CD1c-positive myeloid dendritic cell (primary cell): ENCODE measurements around the gene EME1.

Experiments used
- DNase-seq: peaks from one replicate; pipeline ENCODE4 v3.0.0-alpha.2; 2016; ENCODE audit errors: extremely low spot score

Gene EME1

GRCh38 chr17:50363217-50364060, 9.6 kb upstream of the EME1 start:
- no peak for DNase-seq

GRCh38 chr17:50364061-50364458, 9.0 kb upstream of the EME1 start:
- no peak for DNase-seq

- DNase-seq: no peak
Measured at GRCh38 chr17:50364715-50365114, 8.3 kb upstream of the EME1 start.

- DNase-seq: no peak
Measured at GRCh38 chr17:50365165-50365564, 7.9 kb upstream of the EME1 start.

- no peak for DNase-seq
Measured at GRCh38 chr17:50365649-50366393, 7.2 kb upstream of the EME1 start.

- no peak for DNase-seq
Measured at GRCh38 chr17:50367401-50367800, 5.6 kb upstream of the EME1 start.

- no peak for DNase-seq
Measured at GRCh38 chr17:50370052-50370451, 3.0 kb upstream of the EME1 start.

- DNase-seq: no peak
Measured at GRCh38 chr17:50371526-50371925, 1.5 kb upstream of the EME1 start.

GRCh38 chr17:50372222-50372757, 739 bp upstream of the EME1 start:
- no peak for DNase-seq

GRCh38 chr17:50373705-50374104, 676 bp downstream of the EME1 start:
- DNase-seq: no peak

GRCh38 chr17:50375858-50376538, 3.0 kb downstream of the EME1 start:
- DNase-seq: no peak

GRCh38 chr17:50379351-50380132, 6.5 kb downstream of the EME1 start:
- DNase-seq: no peak

- no peak for DNase-seq
Measured at GRCh38 chr17:50380369-50381259, 7.6 kb downstream of the EME1 start.

GRCh38 chr17:50381260-50381815, 8.3 kb downstream of the EME1 start:
- no peak for DNase-seq

GRCh38 chr17:50381920-50382319, 8.9 kb downstream of the EME1 start:
- DNase-seq: no peak

GRCh38 chr17:50382931-50383330, 9.9 kb downstream of the EME1 start:
- DNase-seq: no peak

GRCh38 chr17:50386510-50386909, 13.5 kb downstream of the EME1 start:
- DNase-seq: no peak

GRCh38 chr17:50388728-50389127, 15.7 kb downstream of the EME1 start:
- DNase-seq: no peak

- no peak for DNase-seq
Measured at GRCh38 chr17:50389534-50389933, 16.5 kb downstream of the EME1 start.

- no peak for DNase-seq
Measured at GRCh38 chr17:50392621-50393020, 19.6 kb downstream of the EME1 start.
